Renal pelvis (tissue), 4 donors: Measurements from ENCODE around the gene NOSTRIN. TPM values are rescaled to one million over a fixed set of nuclear protein-coding genes. Genes with fewer than 3 reads are reported as not detected.
"Not testable (repeated sequence)": the region's sequence is repeated elsewhere in the genome, so short reads cannot be mapped to it uniquely, and the experiment has no call there.

Experiments used
- DNase-seq: peaks from one replicate; pipeline ENCODE4 v3.0.0-alpha.2; 2013
- polyA plus RNA-seq, 3 donors: library from polyadenylated mRNA; unstranded; fragments of 120-200 nt; gene quantifications; one replicate each; pipeline ENCODE4 v1.2.1, GENCODE V29; 2013; ENCODE audit not compliant: insufficient read length in 3 of 3

The NOSTRIN gene
- polyA plus RNA-seq, 3 donors, result 30.4 to 37.4 (median 30.6) TPM

GRCh38 chr2:168816369-168816768 is 13.9 kb downstream of the NOSTRIN start:
- no peak for DNase-seq

- no peak for DNase-seq
Measured at GRCh38 chr2:168819050-168819715, 16.7 kb downstream of the NOSTRIN start.

GRCh38 chr2:168819829-168820489 is 17.5 kb downstream of the NOSTRIN start:
- DNase-seq, result no peak

- no peak for DNase-seq
Measured at GRCh38 chr2:168821577-168821976, 19.1 kb downstream of the NOSTRIN start.

- DNase-seq, result no peak
Measured at GRCh38 chr2:168821992-168822391, 19.6 kb downstream of the NOSTRIN start.

- DNase-seq, result no peak
Measured at GRCh38 chr2:168825126-168825525, 22.7 kb downstream of the NOSTRIN start.

- DNase-seq, result no peak
Measured at GRCh38 chr2:168830958-168831357, 28.5 kb downstream of the NOSTRIN start.

GRCh38 chr2:168831662-168832061 is 29.2 kb downstream of the NOSTRIN start:
- DNase-seq, result no peak

GRCh38 chr2:168835969-168836368 is 33.5 kb downstream of the NOSTRIN start:
- DNase-seq, result no peak

GRCh38 chr2:168841445-168841844 is 39.0 kb downstream of the NOSTRIN start:
- no peak for DNase-seq

- no peak for DNase-seq
Measured at GRCh38 chr2:168843253-168843652, 40.8 kb downstream of the NOSTRIN start.

- no peak for DNase-seq
Measured at GRCh38 chr2:168848225-168848624, 45.8 kb downstream of the NOSTRIN start.

GRCh38 chr2:168849610-168850009 is 47.2 kb downstream of the NOSTRIN start:
- peak; percentile 34 for DNase-seq

GRCh38 chr2:168850846-168851245 is 48.4 kb downstream of the NOSTRIN start:
- no peak for DNase-seq

- DNase-seq, result no peak
Measured at GRCh38 chr2:168851674-168852320, 49.4 kb downstream of the NOSTRIN start.

- DNase-seq, result no peak
Measured at GRCh38 chr2:168852481-168852880, 50.0 kb downstream of the NOSTRIN start.

- DNase-seq, result no peak
Measured at GRCh38 chr2:168853471-168853870, 51.0 kb downstream of the NOSTRIN start.

GRCh38 chr2:168854651-168855050 is 52.2 kb downstream of the NOSTRIN start:
- DNase-seq, result no peak

- DNase-seq, result no peak
Measured at GRCh38 chr2:168855601-168856000, 53.2 kb downstream of the NOSTRIN start.

GRCh38 chr2:168858146-168858545 is 55.7 kb downstream of the NOSTRIN start:
- no peak for DNase-seq

GRCh38 chr2:168867164-168867563 is 64.7 kb downstream of the NOSTRIN start:
- DNase-seq, result not testable (repeated sequence)

GRCh38 chr2:168870369-168870768 is 67.9 kb downstream of the NOSTRIN start:
- not testable (repeated sequence) for DNase-seq

GRCh38 chr2:168870824-168871223 is 68.4 kb downstream of the NOSTRIN start:
- not testable (repeated sequence) for DNase-seq
